IMR-90 (cell line): ENCODE data around the gene ATP23.

Source experiments
- BHLHE40 ChIP-seq: fragments of 150-350 bp; IDR thresholded peaks from 2 replicates; pipeline ENCODE4 v1.6.1; 2016; ENCODE audit warnings: mild to moderate bottlenecking, low read depth, low read length
- CEBPB ChIP-seq: IDR thresholded peaks from 2 replicates; pipeline ENCODE4 v1.6.1; 2012; ENCODE audit warnings: low read depth, low read length, improper control_type of control experiment
- CHD1 ChIP-seq: IDR thresholded peaks from 2 replicates; pipeline ENCODE4 v1.6.1; 2012; ENCODE audit warnings: low read depth, low read length, improper control_type of control experiment
- POLR2A ChIP-seq: IDR thresholded peaks from 2 replicates; pipeline ENCODE4 v1.6.1; 2012; ENCODE audit warnings: mild to moderate bottlenecking, low read depth, low read length
- RAD21 ChIP-seq: IDR thresholded peaks from 2 replicates; pipeline ENCODE4 v1.6.1; 2012; ENCODE audit warnings: low read length, improper control_type of control experiment
- SMC3 ChIP-seq: fragments of 150-350 bp; IDR thresholded peaks from 2 replicates; pipeline ENCODE4 v1.6.1; 2016; ENCODE audit warnings: low read depth, mild to moderate bottlenecking, antibody characterized with exemption, low read length, moderate library complexity
- TF ChIP-seq, protein P1 (sequence below): fragments of 150-350 bp; IDR thresholded peaks from 2 replicates; pipeline ENCODE4 v1.6.1; 2017; ENCODE audit warnings: mild to moderate bottlenecking, antibody characterized with exemption, low read length, low read depth
- TF ChIP-seq, protein P2 (sequence below): conservative IDR thresholded peaks from 2 replicates; pipeline ENCODE4 v1.5.1; 2012; ENCODE audit warnings: mild to moderate bottlenecking, low read depth, low read length, improper control_type of control experiment
- TF ChIP-seq, protein P3 (sequence below): fragments of 150-350 bp; IDR thresholded peaks from 2 replicates; pipeline ENCODE4 v1.6.1; 2016; ENCODE audit warnings: low read depth, mild to moderate bottlenecking, low read length, moderate library complexity, borderline replicate concordance

DNA sequence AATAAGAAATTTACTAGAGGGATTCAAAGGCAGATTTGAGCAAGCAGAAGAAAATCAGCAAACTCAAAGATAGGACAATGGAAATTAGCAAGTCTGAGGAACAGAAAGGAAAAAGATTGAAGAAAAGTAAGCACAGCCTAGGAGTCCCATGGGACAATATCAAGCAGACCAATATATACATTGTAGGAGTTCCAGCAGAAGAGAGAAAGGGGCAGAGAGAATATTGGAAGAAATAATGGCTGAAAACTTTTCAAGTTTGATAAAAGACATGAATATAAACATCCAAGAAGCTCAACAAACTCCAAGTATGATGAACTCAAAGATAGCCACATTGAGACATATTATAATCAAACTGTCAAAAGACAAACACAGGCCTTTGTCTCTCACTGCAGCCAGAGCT is 25.2 kb downstream of the ATP23 start:
- TF ChIP-seq, protein P1, sequence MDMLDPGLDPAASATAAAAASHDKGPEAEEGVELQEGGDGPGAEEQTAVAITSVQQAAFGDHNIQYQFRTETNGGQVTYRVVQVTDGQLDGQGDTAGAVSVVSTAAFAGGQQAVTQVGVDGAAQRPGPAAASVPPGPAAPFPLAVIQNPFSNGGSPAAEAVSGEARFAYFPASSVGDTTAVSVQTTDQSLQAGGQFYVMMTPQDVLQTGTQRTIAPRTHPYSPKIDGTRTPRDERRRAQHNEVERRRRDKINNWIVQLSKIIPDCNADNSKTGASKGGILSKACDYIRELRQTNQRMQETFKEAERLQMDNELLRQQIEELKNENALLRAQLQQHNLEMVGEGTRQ: no peak
- TF ChIP-seq POLR2A (no peak), RAD21 (no peak), CHD1 (no peak), CEBPB (no peak), SMC3 (no peak), BHLHE40 (no peak)
- TF ChIP-seq, protein P2, sequence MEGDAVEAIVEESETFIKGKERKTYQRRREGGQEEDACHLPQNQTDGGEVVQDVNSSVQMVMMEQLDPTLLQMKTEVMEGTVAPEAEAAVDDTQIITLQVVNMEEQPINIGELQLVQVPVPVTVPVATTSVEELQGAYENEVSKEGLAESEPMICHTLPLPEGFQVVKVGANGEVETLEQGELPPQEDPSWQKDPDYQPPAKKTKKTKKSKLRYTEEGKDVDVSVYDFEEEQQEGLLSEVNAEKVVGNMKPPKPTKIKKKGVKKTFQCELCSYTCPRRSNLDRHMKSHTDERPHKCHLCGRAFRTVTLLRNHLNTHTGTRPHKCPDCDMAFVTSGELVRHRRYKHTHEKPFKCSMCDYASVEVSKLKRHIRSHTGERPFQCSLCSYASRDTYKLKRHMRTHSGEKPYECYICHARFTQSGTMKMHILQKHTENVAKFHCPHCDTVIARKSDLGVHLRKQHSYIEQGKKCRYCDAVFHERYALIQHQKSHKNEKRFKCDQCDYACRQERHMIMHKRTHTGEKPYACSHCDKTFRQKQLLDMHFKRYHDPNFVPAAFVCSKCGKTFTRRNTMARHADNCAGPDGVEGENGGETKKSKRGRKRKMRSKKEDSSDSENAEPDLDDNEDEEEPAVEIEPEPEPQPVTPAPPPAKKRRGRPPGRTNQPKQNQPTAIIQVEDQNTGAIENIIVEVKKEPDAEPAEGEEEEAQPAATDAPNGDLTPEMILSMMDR: no peak
- TF ChIP-seq, protein P3, sequence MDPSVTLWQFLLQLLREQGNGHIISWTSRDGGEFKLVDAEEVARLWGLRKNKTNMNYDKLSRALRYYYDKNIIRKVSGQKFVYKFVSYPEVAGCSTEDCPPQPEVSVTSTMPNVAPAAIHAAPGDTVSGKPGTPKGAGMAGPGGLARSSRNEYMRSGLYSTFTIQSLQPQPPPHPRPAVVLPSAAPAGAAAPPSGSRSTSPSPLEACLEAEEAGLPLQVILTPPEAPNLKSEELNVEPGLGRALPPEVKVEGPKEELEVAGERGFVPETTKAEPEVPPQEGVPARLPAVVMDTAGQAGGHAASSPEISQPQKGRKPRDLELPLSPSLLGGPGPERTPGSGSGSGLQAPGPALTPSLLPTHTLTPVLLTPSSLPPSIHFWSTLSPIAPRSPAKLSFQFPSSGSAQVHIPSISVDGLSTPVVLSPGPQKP: no peak
